Renal pelvis (tissue), 4 donors: ENCODE results near the gene TMEM17. TPM values are rescaled to one million over a fixed set of nuclear protein-coding genes. Genes with fewer than 3 reads are reported as not detected.

Experiments
- DNase-seq: peaks from one replicate; pipeline ENCODE4 v3.0.0-alpha.2; 2013
- polyA plus RNA-seq, 3 donors: library from polyadenylated mRNA; unstranded; fragments of 120-200 nt; gene quantifications; one replicate each; pipeline ENCODE4 v1.2.1, GENCODE V29; 2013; ENCODE audit not compliant: insufficient read length in 3 of 3

The TMEM17 gene
- polyA plus RNA-seq, 3 donors, result 4.5 to 6.6 (median 6.3) TPM

DNA sequence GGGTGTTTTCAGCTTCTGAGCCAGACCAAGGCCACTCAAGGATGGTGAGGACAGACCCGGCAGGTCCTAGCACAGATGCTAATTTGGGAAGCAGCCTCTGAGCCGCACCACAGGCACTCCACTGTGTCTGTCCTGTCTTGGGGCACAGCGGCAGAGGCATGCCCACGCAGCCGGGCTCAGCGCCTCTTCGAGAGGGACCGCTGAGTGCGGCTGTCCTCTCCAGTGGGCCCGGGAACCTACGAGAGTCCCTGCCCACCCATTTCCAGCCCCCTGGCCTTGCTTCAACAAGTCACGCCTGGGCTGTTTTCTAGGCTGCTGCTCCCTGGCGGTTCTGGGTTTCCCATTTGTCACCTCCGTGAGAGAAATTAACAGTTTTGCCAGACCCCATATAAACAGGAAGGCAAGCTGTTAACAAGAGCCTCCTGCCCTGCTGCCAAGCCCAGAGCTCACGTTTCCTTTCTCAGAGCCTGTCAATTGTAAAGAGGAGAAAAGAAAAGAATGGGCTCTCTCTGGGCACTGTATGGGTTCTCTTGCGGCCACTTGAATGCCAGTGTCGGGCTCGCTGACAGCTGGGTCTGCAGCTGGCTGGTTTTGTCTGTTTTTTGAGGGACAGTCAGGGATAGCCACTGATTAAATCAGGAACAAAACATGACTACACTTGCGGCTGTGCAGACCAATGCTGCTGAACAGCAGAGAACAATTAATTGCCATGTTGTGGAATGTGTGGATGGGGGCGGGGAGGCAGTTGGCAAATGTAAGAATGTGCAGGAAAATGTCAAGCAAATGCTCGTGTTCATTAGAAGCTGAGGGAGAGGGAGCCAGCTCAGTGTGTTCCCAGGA, 30.6 kb downstream of the TMEM17 start:
- peak; percentile 61 for DNase-seq

DNA sequence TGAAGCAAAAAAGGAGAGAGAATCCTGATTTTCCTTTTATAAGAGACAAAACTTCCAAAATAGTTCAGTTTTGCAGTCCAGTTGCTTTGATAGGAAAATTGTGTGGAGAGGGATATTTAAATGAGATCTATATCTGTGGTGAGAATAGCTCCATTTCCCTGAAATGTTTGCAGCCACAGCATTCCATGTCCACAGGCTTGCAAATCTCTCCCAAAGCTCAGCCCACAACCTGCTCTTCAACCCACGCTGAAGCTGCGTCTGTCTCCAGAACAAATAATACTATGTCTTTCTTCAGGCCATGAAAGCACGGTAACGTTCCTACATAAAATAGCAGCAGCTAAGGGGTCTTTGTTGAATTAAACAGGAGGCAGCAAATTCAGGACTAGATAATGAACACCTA, 31.8 kb downstream of the TMEM17 start:
- DNase-seq, result no peak

DNA sequence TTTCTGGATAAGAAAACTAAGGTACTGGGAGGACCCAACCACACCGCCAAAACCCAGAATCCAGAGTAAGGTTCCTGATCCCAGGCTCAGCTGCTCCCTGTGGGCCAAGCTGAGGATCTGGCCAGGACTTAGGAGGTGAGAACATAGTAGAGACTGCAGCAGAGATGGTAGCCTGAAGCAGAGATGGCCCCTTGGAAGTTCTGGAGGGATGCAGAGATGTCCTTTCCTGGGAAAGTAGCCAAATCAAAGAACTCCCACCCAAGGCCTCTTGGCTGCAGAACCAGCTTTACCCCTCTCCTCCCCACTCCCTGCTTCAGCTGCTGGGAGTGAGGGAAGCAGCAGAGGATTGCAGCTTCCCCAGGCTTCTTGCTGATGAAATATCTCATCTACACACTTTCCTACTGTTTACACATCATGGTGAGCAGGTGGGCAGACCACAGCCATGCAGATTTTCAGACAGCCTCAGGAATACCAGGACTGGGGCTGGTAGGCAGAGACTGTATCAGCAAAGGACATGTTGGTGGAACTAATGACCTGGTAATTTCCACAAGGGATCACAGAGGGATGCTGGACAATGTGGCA, 32.7 kb downstream of the TMEM17 start:
- no peak for DNase-seq

DNA sequence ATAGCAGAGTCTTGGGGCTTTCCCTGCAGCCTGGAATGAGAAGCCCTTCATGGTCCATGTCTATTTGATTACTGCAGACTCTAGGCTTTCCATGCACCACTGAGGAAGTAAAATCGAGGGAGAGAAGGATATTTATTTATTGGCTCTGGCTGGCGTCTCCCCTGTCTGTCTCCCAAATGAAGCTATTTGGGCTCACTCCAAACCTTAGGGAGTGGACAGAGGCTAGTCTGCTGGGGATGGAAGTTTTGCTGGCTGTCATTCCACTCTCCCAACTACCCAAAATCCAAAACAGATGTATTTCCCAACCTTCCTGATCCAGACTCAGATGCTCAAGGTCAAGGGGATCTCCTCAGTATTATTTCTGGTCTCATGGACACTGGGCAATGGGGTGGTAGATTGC, 33.7 kb downstream of the TMEM17 start:
- no peak for DNase-seq

DNA sequence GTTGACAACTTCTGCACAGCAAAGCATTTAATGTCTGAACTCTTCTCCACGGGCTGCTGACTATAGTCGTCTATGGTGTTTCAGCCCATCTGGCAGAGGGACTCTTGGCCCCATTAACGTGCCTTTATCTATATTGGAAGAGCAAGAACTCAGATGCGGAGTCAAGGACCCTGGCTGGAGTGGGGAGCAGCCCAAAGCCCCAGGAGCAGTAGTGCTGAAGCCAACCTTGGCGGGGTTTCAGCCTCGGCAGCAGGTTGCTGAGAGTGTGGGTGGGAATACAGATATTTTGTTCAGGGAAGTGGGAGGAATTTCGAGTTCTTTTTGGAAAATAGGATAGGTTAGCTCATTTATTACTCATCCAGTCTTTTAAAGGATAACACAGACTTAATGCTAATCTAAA, 34.2 kb downstream of the TMEM17 start:
- DNase-seq, result no peak

DNA sequence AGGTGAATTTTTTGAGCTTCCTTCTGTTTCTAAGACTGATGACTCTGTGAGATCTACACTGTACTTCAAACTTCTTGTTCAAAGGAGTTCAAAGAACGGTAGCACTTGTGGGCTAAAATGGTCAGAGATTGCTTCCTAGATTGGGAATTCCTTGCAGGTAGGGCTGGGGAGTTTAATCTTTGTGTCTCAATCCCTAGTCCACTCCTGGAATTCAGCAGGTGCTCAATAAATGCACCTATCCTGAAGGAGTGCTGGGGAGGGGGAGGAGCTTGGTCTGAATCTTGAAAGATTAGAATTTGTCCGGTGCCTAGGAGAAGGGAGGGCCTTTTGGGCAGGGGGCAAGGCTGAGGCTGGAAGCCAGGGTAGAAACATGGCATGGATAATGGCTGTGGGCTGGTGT, 34.6 kb downstream of the TMEM17 start:
- no peak for DNase-seq

DNA sequence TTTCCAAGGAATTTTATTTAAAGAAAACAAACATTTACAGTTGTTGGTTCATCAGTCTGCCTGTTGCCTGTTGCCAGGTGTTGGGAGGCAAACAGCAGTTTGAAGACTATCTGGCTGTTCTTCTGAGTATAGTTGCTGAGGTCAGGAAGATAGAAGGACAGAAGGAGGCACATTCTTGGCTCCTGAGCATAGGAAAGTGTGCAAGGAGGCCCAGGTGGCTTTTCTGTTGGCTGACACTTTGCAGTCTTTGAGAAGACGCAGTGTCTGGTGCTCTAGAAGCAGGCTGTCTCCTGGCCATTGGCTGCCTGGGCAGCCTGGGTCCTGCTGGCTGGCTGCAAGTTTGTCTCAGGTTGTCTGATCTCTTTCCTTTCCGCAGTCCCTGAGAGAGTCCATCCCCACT, 36.4 kb downstream of the TMEM17 start:
- DNase-seq, result no peak

DNA sequence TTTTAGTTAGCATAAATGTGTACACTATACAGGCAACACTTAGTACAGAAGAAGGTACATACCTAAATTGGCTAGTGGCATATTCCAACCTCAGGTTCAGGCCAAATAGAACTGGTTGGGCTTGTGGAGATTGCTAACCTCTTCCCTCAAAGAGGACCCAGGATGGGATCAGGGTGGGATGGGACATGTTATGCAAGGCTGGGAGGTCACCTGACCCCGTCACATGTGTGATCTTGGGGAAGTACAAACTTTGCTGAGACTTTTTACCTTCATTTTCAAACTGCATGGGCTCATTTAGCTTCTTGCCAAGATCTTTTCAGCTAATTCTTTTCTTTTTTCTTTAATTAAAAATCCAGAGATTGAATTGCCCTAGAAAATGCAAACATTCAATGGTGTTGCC, 36.9 kb downstream of the TMEM17 start:
- no peak for DNase-seq

DNA sequence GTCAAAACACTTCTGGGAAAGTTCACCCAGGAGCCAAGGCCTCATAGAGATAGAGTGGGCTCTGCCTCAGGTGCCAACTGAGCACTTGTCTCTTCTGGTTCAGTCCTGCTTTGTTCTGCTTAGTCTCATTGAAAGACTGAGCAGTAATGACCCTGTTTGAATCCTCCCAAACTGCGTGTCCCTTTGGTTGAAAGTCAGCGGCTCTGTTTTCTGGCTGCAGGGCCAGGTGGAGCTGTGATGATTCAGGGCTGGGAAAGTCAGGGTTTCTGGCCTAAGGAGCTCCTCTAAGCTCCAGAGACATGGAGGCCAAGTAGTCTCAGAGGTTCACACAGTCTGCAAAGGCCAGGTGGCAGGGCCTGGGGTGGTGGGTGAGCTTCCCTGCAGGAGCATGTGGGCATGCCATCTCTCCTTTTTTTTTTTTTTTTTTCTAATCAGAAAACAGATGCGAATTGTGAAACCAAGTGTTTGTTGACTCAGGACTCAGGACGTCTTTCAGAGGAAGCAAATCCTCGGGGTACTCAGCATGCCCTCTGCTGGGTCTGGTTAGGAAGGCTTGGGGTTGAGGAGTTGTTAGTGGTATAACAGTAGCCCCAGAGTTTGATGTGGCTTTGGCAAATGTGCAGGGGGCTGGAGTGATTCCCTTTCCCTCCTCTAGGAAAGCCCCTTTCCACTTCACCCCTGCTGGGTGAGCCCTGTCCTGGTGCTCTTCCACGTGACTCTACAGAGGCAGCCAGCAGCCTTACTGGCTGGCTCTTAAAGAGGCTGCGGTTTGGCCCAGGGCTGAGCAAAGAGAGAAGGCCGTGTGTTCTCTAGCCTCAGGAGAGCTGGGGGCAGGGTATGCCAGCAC, 38.3 kb downstream of the TMEM17 start:
- DNase-seq, result no peak

DNA sequence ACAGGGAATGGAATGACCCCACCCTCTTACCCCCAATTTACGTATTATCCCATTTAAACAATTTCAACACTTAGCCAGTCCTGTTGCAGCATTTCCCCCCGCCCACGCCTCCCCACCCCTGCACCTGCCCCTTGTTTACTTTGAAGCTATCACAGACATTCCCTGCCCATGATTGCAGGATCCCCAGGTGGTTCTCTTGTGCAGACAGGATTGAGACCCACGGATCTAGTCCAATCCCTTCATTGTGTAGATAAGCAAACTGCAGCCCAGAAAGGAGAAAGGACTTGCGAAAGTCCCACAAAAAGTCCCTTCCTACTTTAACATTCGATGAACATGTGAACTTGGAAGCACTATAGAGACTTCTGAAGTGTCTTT, 38.9 kb downstream of the TMEM17 start:
- no peak for DNase-seq

DNA sequence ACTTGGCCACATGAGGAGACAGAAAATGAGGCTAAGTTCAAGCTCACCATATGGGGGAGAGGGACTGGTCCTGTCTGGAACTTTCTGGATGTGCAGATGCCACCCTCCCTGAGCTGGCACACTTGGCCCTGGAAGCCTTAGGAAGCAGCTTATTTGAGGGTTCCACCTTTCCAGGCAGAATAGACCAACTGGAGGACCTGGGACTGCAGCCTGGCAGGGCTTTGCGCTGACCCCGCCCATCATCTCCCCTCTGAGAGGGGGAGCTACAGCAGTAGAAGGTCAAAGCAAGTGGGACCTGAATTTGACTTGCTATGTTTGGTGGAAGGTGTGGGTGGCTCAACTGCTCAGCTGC, 39.5 kb downstream of the TMEM17 start:
- no peak for DNase-seq

DNA sequence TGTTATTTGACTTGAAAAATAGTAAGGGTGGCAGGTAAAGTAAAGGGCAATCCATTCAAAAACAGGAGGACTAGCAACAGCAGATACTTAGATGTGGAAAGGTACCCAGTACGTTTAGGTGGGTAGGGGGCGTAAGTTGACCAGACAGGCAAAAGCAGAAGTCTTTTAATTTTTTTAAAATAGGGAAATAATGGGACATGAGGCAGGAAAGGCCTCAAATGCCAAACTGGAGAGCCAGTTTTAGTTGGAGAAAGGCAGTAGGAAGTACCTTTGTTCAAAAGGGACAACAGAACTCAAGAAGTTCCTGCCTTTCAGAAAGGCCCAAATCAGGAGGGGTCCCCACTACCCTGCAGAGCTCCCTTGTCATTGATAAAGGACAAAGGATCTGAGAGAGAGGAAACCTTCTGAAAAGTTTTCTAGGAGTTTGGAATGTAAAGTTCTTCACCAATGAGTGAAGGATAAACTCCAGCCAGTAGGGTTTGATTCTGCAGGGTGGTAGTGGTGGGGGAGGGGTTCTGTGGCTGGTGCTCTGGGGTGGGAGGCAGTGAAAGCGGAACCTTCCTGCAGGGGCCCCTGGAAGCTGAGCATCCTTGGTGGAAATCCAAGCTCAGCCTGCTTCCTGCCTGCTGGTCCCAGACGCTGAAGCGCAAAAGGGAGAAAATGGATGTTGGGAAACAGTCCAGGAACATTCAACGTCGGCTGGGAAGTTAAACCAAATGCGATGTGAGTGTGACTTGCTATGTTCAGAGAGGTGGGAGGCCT, 40.1 kb downstream of the TMEM17 start:
- no peak for DNase-seq

DNA sequence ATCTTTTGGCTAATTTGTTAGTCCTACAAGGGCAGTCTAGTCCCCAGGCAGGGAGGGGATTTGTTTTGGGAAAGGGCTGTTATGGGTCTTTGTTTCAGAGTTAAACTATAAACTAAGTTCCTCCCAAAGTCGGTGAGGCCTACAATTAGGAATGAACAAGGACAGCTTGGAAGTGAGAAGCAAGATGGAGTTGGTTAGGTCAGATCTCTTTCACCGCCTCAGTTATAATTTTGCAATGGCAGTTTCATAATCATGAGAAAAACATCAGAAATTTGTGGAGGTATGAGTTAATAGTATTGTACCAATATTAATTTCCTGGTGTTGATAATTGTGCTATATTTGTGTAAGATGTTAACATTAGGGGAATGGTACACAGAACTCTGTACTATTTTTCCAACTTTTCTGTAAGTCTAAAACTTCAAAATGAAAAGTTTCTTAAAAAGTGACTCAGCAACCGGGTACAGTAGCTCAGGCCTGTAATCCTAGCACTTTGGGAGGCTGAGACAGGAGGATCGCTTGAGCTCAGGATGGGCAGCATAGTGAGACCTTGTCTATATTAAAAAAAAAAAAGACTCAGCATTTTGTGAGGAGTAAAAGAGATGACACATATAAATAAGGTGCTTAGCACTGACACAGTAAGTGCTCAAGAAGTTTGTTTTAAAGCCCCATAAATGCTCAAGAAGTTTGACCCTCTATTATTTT, 40.8 kb downstream of the TMEM17 start:
- DNase-seq, result no peak

DNA sequence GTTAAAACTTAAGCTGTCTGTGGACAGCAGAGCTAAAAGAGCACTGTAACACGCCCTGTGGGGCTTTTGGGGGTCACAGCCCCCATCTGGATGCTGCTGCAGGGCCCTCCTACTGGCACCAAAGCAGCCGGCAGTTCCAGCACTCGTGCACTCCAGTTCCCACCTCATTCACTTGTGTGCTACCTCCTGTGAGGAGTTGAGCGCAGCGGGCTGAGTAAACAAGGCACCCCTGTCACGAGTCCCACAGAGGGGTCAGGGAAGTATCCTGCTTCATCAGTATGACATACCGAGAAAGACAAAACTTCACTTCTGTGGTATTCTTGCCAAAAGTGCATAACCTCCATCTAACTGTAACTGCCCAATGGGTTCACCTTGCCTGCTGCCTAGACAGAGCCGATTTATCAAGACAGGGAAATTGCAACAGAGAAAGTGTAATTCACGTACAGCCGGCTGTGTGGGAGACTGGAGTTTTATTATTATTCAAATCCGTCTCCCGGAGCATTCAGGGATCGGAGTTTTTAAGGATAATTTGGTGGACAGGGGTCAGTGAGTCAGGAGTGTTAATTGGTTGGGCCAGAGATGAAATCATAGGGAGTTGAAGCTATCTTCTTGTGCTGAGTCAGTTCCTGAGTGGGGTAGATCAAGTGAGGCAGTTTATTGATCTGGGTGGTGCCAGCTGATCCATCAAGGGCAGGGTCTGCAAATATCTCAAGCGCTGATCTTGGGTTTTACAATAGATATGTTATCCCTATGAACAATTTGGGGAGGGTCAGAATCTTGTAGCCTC, 41.6 kb downstream of the TMEM17 start:
- no peak for DNase-seq

DNA sequence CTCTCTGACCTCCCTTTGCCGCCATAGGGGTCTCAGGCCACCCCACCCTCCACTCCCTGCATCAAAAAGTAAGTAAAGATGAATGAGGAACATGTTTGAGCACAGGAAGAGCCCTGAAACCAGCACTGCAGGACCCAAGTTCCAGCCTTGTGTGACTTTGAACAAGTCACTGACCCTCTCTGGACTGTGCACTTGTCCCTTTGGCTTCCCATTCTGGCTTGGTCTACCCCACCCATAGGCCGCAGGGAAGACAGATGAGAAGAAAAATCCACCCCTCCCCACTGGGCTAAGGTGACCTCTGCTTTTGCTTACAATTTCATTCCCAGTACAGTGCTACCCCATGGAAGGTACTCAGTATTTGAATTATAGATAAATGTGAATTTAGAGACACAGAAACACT, 43.8 kb downstream of the TMEM17 start:
- no peak for DNase-seq

DNA sequence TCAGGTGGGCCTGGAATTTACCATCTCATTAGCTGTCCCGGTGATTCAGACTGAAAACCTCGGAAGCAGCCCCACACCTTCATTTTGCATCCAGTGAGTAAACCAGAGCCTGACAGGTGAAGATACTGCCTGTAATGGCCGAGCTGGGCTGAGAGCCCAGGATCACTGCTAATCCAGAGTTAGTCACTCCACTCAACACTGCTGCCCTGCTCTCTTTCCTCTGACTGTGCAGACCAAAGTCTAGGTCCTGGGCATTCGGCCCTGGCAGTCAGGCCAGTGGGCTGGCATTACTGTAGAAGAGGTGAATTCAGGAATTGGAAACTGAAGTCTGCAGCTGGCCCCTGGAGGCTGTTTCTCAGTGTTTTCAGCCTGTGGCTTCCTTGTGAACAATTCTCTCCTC, 44.3 kb downstream of the TMEM17 start:
- DNase-seq, result no peak

DNA sequence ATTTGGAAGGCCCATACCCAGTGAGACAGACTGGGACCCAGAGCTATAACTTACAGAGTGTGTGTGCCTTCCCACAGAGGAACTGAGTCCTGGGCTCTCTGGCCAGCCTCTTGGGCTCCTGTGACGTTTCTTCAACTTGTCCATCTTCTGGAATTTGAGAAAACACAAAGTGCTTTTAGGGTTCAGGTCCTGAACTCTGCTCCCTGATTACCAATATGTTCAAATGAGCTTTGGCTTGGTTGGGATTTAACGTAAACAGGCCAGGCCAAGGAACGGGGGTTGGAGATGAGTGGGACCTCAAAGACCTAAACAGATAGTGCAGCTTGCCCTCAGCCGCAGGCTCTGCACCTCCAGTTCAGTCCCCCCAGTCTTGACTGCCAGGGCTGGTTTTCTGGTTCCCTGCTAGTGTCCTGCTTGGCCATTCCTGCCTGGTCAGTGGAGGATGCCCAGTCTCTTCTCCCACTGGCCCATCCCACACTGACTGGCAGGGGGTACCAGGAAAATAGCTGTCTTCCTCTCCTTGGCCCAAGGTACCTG, 44.9 kb downstream of the TMEM17 start:
- DNase-seq, result no peak

DNA sequence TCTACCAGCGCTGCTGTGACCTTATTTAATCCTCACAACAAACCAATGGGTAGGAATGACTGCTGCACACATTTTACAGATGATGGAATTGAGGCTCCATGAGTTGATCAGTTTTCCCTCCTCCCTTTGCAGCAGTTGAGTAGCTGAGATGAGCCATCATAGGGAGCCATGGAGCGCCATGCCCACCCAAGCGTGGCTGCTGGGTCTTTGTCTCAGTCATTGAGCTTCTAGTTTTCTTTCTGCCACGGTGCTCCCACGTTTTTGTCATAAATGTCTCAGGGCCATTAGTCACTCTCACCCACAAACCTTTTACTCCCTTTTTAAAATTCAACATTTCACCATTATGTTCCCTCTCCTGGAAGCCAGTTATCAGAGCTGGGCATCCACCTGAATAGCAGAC, 45.8 kb downstream of the TMEM17 start:
- DNase-seq, result no peak

DNA sequence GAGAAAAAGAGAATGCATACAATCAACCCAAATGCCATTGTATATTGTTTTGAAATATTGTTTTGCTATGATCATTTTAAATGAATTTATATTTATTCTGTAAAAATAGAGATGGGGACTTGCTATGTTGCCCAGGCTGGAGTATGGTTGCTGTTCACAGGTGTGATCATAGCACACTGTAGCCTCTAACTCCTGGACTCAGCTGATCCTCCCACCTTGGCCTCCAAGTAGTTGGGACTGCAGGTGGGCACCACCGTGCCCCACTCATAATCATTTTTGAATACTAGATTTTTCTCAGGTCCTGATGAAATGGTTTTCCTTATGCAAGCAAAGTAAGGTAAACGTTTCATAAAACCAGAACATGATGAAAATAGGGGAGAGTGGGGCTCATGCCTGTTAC, 46.3 kb downstream of the TMEM17 start:
- DNase-seq, result no peak

DNA sequence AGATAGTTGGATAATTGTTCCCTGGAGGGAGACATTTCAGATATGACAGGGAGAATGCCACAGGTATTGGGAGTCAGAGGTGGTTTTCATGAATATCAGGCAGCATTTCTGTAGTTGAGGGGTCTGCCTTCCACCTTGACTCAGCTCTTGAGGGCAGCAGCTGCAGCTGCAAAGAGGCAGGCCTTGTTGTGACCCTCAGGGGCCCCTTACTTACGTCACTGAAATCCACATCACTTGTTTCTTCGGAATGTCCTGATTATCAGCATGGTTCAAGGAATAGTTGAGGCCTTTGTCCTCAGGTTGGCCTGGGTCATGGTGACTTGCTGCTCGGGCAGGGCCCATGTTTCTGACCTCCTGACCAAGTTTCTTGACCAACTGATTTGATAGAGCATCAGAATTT, 46.9 kb downstream of the TMEM17 start:
- DNase-seq, result no peak

DNA sequence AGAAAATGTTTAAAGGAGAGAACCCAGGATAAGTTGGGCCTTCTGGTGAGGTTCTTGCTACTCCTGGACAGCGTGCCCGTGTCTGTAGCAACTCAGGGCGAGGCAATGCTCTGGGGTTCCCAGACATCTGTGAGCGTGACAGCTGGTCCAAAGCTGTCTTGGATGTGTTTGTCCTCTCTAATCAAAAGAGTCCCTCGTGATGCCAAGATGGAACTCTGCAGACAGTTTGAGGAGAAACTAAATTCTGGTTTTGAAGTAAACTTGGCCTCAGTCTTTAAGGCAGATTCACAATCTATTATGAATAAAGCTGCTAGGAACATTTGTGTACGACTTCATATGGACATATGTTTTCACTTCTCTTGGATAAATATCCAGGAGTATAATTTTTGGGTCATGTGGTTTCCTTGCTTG, 47.3 kb downstream of the TMEM17 start:
- DNase-seq, result no peak
